Liver (tissue), 9 donors: ENCODE measurements around the gene LYPD4. TPM values are rescaled to one million over a fixed set of nuclear protein-coding genes. Genes with fewer than 3 reads are reported as not detected.

Experiments
- DNase-seq: peaks from one replicate; pipeline ENCODE4 v3.0.0-alpha.2; 2017; ENCODE audit warnings: low spot score
- H3K27ac ChIP-seq, 2 donors: one replicate each; pipeline ENCODE4 v1.7.0; 2013; ENCODE audit warnings: inconsistent platforms in 2 of 2, low read length in 2 of 2, control low read depth in 1 of 2, low read depth in 1 of 2, mild to moderate bottlenecking in 1 of 2
- H3K27me3 ChIP-seq, 4 donors: one replicate each; pipeline versions ENCODE4 v1.6.1 to v1.7.0; 2013; ENCODE audit warnings: low read length in 3 of 4, inconsistent platforms in 1 of 4, mild to moderate bottlenecking in 1 of 4, moderate library complexity in 1 of 4; ENCODE audit not compliant: control insufficient read depth in 4 of 4, insufficient read depth in 4 of 4
- H3K36me3 ChIP-seq, 4 donors: one replicate each; pipeline versions ENCODE4 v1.6.1 to v1.7.0; 2013; ENCODE audit warnings: low read length in 3 of 4, mild to moderate bottlenecking in 3 of 4, low read depth in 1 of 4, moderate library complexity in 1 of 4; ENCODE audit not compliant: control insufficient read depth in 4 of 4, insufficient read depth in 3 of 4
- H3K4me1 ChIP-seq, 4 donors: one replicate each; pipeline versions ENCODE4 v1.6.1 to v1.7.0; 2013; ENCODE audit warnings: low read length in 3 of 4, mild to moderate bottlenecking in 3 of 4, moderate library complexity in 1 of 4; ENCODE audit not compliant: control insufficient read depth in 4 of 4, insufficient read depth in 4 of 4
- H3K4me3 ChIP-seq, 3 donors: one replicate each; pipeline versions ENCODE4 v1.6.1 to v1.7.0; 2013; ENCODE audit warnings: low read length in 3 of 3, control low read depth in 1 of 3, low read depth in 1 of 3, mild to moderate bottlenecking in 1 of 3
- H3K9ac ChIP-seq, 2 donors: one replicate each; pipeline ENCODE4 v1.7.0; 2013; ENCODE audit warnings: low read length in 2 of 2, mild to moderate bottlenecking in 2 of 2, moderate library complexity in 2 of 2, control low read depth in 1 of 2, low read depth in 1 of 2
- H3K9me3 ChIP-seq, 4 donors: one replicate each; pipeline versions ENCODE4 v1.6.1 to v1.7.0; 2013; ENCODE audit warnings: low read length in 3 of 4; ENCODE audit not compliant: control insufficient read depth in 4 of 4
- EGR1 ChIP-seq, 2 donors: IDR thresholded peaks; 2 replicates each; pipeline ENCODE4 v1.6.1; 2016 to 2018; ENCODE audit warnings: antibody characterized with exemption in 2 of 2, low read depth in 2 of 2
- FOXA1 ChIP-seq: IDR thresholded peaks from 2 replicates; pipeline ENCODE4 v1.6.1; 2016; ENCODE audit warnings: antibody characterized with exemption
- FOXA2 ChIP-seq: IDR thresholded peaks from 2 replicates; pipeline ENCODE4 v1.6.1; 2016; ENCODE audit warnings: antibody characterized with exemption
- GABPA ChIP-seq, 2 donors: IDR thresholded peaks in 1 of 2; conservative IDR thresholded peaks in 1 of 2; 2 replicates each; pipeline ENCODE4 v1.6.1; 2016; ENCODE audit warnings: antibody characterized with exemption in 2 of 2, mild to moderate bottlenecking in 1 of 2, moderate library complexity in 1 of 2
- HNF4A ChIP-seq, 2 donors: conservative IDR thresholded peaks; 2 replicates each; pipeline ENCODE4 v1.6.1; 2016; ENCODE audit warnings: antibody characterized with exemption in 2 of 2, mild to moderate bottlenecking in 2 of 2
- JUND ChIP-seq, 2 donors: IDR thresholded peaks; 2 replicates each; pipeline ENCODE4 v1.6.1; 2016; ENCODE audit warnings: antibody characterized with exemption in 2 of 2
- NR2F2 ChIP-seq: IDR thresholded peaks from 2 replicates; pipeline ENCODE4 v1.6.1; 2016; ENCODE audit warnings: antibody characterized with exemption
- RXRA ChIP-seq, 2 donors: IDR thresholded peaks; 2 replicates each; pipeline ENCODE4 v1.6.1; 2017 to 2018; ENCODE audit warnings: antibody characterized with exemption in 2 of 2, mild to moderate bottlenecking in 1 of 2
- SP1 ChIP-seq: IDR thresholded peaks from 2 replicates; pipeline ENCODE4 v1.6.1; 2018; ENCODE audit warnings: antibody characterized with exemption, mild to moderate bottlenecking
- TAF1 ChIP-seq: conservative IDR thresholded peaks from 2 replicates; pipeline ENCODE4 v1.6.1; 2016; ENCODE audit warnings: antibody characterized with exemption, mild to moderate bottlenecking
- YY1 ChIP-seq: IDR thresholded peaks from 2 replicates; pipeline ENCODE4 v1.6.1; 2016; ENCODE audit warnings: antibody characterized with exemption, mild to moderate bottlenecking
- WGBS: extraction: QIAGEN DNeasy Blood & Tissue Kit; methylation state at CpG from one replicate; pipeline ENCODE4 v1.1.7; 2013; 5-methylcytosine and 5-hydroxymethylcytosine counted together
- polyA plus RNA-seq, 2 donors: library from polyadenylated mRNA; stranded (reverse) in 1 of 2; unstranded in 1 of 2; fragments of 200-250 nt in 1 of 2; fragments of >200 nt in 1 of 2; fragmentation: Nextera tagmentation in 1 of 2; extraction: Ambion mirVana in 1 of 2; gene quantifications; one replicate each; pipeline versions ENCODE4 v1.2.1 to v1.2.3, GENCODE V29; 2013 to 2015
- total RNA-seq, 2 donors: library from RNA; depleted of rRNA; stranded (reverse); fragments of >200 nt; gene quantifications; one replicate each; pipeline ENCODE4 v1.2.3, GENCODE V29; 2014
- TF ChIP-seq, protein P1 (sequence below): IDR thresholded peaks from 2 replicates; pipeline ENCODE4 v1.6.1; 2016; ENCODE audit warnings: antibody characterized with exemption, mild to moderate bottlenecking
- TF ChIP-seq, protein P2 (sequence below): IDR thresholded peaks from 2 replicates; pipeline ENCODE4 v1.6.1; 2016; ENCODE audit warnings: antibody characterized with exemption
- TF ChIP-seq, protein P3 (sequence below): IDR thresholded peaks from 2 replicates; pipeline ENCODE4 v1.6.1; 2016; ENCODE audit warnings: antibody characterized with exemption
- TF ChIP-seq, protein P4 (sequence below): fragments of 150-350 bp; IDR thresholded peaks from 2 replicates; pipeline ENCODE4 v1.5.1; 2017; ENCODE audit warnings: improper control_type of control experiment, low read depth, low read length; ENCODE audit not compliant: missing input control
- TF ChIP-seq, protein P5 (sequence below): IDR thresholded peaks from 2 replicates; pipeline ENCODE4 v1.6.1; 2016; ENCODE audit warnings: antibody characterized with exemption
- donor health status: healthy.
- donor health status: healthy.
- donor health status: healthy.
- donor health status: healthy.
- donor health status: healthy.

LYPD4 gene
- total and polyA plus RNA-seq, 4 donors: not detected

DNA sequence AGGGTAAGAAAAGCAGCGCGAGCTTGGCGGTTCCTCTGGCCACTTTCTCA, 343 bp upstream of the LYPD4 start, which contains the start of gene DMRTC2 (continued):
- TF ChIP-seq, protein P1, sequence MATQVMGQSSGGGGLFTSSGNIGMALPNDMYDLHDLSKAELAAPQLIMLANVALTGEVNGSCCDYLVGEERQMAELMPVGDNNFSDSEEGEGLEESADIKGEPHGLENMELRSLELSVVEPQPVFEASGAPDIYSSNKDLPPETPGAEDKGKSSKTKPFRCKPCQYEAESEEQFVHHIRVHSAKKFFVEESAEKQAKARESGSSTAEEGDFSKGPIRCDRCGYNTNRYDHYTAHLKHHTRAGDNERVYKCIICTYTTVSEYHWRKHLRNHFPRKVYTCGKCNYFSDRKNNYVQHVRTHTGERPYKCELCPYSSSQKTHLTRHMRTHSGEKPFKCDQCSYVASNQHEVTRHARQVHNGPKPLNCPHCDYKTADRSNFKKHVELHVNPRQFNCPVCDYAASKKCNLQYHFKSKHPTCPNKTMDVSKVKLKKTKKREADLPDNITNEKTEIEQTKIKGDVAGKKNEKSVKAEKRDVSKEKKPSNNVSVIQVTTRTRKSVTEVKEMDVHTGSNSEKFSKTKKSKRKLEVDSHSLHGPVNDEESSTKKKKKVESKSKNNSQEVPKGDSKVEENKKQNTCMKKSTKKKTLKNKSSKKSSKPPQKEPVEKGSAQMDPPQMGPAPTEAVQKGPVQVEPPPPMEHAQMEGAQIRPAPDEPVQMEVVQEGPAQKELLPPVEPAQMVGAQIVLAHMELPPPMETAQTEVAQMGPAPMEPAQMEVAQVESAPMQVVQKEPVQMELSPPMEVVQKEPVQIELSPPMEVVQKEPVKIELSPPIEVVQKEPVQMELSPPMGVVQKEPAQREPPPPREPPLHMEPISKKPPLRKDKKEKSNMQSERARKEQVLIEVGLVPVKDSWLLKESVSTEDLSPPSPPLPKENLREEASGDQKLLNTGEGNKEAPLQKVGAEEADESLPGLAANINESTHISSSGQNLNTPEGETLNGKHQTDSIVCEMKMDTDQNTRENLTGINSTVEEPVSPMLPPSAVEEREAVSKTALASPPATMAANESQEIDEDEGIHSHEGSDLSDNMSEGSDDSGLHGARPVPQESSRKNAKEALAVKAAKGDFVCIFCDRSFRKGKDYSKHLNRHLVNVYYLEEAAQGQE: no peak
- TF ChIP-seq TAF1 (no peak), YY1 (no peak), FOXA1 (no peak), RXRA (IDR thresholded peaks at IDR 0.05) (no peak), HNF4A (conservative IDR thresholded peaks at IDR 0.05) (no peak)

DNA sequence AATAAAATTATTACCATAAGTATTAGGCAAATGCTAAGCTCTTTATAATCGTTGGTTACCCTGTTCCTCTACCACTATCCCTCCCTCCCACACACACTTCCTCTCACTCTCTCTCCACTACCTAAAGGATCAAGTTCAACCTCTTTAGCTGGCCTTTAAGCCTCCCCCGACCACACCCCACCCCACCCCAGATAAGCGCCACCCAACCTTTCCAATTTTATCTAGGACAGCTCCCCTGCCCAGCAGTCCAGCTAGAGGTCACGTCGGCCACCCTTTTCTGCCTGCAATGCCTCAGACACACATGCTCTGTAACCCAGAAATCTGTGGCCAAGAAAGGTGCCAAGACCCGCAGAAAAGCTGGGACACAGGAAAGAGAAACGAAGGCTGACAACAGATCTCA, 1.1 kb downstream of the LYPD4 start:
- H3K9me3 ChIP-seq: no peaks in the 10 kb centered on the region
- WGBS: 63% methylated on average over 7 of the region's 7 CpGs
- TF ChIP-seq, protein P2, sequence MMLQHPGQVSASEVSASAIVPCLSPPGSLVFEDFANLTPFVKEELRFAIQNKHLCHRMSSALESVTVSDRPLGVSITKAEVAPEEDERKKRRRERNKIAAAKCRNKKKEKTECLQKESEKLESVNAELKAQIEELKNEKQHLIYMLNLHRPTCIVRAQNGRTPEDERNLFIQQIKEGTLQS: no peak
- TF ChIP-seq JUND (IDR thresholded peaks at IDR 0.05) (no peak), SP1 (no peak), YY1 (no peak), GABPA (IDR thresholded peaks at IDR 0.05 in 1 of 2, conservative IDR thresholded peaks at IDR 0.05 in 1 of 2) (no peak), EGR1 (IDR thresholded peaks at IDR 0.05; ENCODE audit: low read depth in 2 of 2) (no peak), FOXA2 (no peak), FOXA1 (no peak), RXRA (IDR thresholded peaks at IDR 0.05) (no peak), NR2F2 (no peak), HNF4A (conservative IDR thresholded peaks at IDR 0.05) (no peak)
- TF ChIP-seq, protein P3, sequence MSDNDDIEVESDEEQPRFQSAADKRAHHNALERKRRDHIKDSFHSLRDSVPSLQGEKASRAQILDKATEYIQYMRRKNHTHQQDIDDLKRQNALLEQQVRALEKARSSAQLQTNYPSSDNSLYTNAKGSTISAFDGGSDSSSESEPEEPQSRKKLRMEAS: no peak
- TF ChIP-seq, protein P4, sequence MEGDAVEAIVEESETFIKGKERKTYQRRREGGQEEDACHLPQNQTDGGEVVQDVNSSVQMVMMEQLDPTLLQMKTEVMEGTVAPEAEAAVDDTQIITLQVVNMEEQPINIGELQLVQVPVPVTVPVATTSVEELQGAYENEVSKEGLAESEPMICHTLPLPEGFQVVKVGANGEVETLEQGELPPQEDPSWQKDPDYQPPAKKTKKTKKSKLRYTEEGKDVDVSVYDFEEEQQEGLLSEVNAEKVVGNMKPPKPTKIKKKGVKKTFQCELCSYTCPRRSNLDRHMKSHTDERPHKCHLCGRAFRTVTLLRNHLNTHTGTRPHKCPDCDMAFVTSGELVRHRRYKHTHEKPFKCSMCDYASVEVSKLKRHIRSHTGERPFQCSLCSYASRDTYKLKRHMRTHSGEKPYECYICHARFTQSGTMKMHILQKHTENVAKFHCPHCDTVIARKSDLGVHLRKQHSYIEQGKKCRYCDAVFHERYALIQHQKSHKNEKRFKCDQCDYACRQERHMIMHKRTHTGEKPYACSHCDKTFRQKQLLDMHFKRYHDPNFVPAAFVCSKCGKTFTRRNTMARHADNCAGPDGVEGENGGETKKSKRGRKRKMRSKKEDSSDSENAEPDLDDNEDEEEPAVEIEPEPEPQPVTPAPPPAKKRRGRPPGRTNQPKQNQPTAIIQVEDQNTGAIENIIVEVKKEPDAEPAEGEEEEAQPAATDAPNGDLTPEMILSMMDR: no peak
- TF ChIP-seq, protein P1: no peak
- TF ChIP-seq, protein P5, sequence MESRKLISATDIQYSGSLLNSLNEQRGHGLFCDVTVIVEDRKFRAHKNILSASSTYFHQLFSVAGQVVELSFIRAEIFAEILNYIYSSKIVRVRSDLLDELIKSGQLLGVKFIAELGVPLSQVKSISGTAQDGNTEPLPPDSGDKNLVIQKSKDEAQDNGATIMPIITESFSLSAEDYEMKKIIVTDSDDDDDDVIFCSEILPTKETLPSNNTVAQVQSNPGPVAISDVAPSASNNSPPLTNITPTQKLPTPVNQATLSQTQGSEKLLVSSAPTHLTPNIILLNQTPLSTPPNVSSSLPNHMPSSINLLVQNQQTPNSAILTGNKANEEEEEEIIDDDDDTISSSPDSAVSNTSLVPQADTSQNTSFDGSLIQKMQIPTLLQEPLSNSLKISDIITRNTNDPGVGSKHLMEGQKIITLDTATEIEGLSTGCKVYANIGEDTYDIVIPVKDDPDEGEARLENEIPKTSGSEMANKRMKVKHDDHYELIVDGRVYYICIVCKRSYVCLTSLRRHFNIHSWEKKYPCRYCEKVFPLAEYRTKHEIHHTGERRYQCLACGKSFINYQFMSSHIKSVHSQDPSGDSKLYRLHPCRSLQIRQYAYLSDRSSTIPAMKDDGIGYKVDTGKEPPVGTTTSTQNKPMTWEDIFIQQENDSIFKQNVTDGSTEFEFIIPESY: no peak
- no peak overlapping the region for H3K9ac ChIP-seq
- H3K4me3 ChIP-seq: no peak overlapping the region
- no peaks in the 10 kb centered on the region for H3K36me3 ChIP-seq
- H3K27me3 ChIP-seq: peaks cover 0 to 7% (median under 1%) of the 10 kb centered on the region in 4 donors
- no peak for DNase-seq
- no peaks in the 10 kb centered on the region for H3K4me1 ChIP-seq
- H3K27ac ChIP-seq: no peak overlapping the region
